SK-N-SH (cell line): Measurements from ENCODE around the gene FGFBP2.

Source experiments
- CHD2 ChIP-seq: fragments of 150-350 bp; IDR thresholded peaks from 2 replicates; pipeline ENCODE4 v1.6.1; 2018; ENCODE audit warnings: low read length; ENCODE audit not compliant: partially characterized antibody
- ELF1 ChIP-seq: IDR thresholded peaks from 2 replicates; pipeline ENCODE4 v1.4.0; 2012
- EZH2phosphoT487 ChIP-seq: fragments of 200-600 bp; sonication (generic); IDR thresholded peaks from 2 replicates; pipeline ENCODE4 v1.6.1; 2017; ENCODE audit warnings: low read depth, mixed run types, mild to moderate bottlenecking, antibody characterized with exemption, moderate library complexity, borderline replicate concordance
- FOXJ3 ChIP-seq: sonication (generic); formaldehyde crosslinking; IDR thresholded peaks from 2 replicates; pipeline ENCODE4 v1.5.1; 2020; ENCODE audit warnings: mild to moderate bottlenecking, missing genetic modification reagents
- NFIC ChIP-seq: IDR thresholded peaks from 2 replicates; pipeline ENCODE4 v1.4.0; 2012; ENCODE audit warnings: borderline replicate concordance
- RFX5 ChIP-seq: IDR thresholded peaks from 2 replicates; pipeline ENCODE4 v1.6.1; 2012; ENCODE audit warnings: mild to moderate bottlenecking, improper control_type of control experiment, low read length
- SMC3 ChIP-seq: IDR thresholded peaks from 2 replicates; pipeline ENCODE4 v1.6.1; 2012; ENCODE audit warnings: low read depth, low read length, improper control_type of control experiment
- TAF1 ChIP-seq: IDR thresholded peaks from 2 replicates; pipeline ENCODE4 v1.6.1; 2012; ENCODE audit warnings: low read depth, mild to moderate bottlenecking, low read length, moderate library complexity, borderline replicate concordance
- TEAD4 ChIP-seq: IDR thresholded peaks from 2 replicates; pipeline ENCODE4 v1.4.0; 2012; ENCODE audit warnings: mild to moderate bottlenecking, borderline replicate concordance; ENCODE audit not compliant: insufficient read depth
- TF ChIP-seq, protein P1 (sequence below): fragments of 200-600 bp; sonication (generic); IDR thresholded peaks from 2 replicates; pipeline ENCODE4 v1.6.1; 2017; ENCODE audit warnings: antibody characterized with exemption, mild to moderate bottlenecking, moderate library complexity
- TF ChIP-seq, protein P2 (sequence below): fragments of 150-350 bp; IDR thresholded peaks from 2 replicates; pipeline ENCODE4 v1.6.1; 2017; ENCODE audit warnings: antibody characterized with exemption, low read length, low read depth, borderline replicate concordance
- TF ChIP-seq, protein P3 (sequence below): IDR thresholded peaks from 2 replicates; pipeline ENCODE4 v1.4.0; 2012; ENCODE audit warnings: low read depth
- TF ChIP-seq, protein P4 (sequence below): IDR thresholded peaks from 2 replicates; pipeline ENCODE4 v1.6.1; 2012; ENCODE audit warnings: mild to moderate bottlenecking, low read depth, low read length, moderate library complexity
- TF ChIP-seq, protein P5 (sequence below): IDR thresholded peaks from 2 replicates; pipeline ENCODE4; 2012

DNA sequence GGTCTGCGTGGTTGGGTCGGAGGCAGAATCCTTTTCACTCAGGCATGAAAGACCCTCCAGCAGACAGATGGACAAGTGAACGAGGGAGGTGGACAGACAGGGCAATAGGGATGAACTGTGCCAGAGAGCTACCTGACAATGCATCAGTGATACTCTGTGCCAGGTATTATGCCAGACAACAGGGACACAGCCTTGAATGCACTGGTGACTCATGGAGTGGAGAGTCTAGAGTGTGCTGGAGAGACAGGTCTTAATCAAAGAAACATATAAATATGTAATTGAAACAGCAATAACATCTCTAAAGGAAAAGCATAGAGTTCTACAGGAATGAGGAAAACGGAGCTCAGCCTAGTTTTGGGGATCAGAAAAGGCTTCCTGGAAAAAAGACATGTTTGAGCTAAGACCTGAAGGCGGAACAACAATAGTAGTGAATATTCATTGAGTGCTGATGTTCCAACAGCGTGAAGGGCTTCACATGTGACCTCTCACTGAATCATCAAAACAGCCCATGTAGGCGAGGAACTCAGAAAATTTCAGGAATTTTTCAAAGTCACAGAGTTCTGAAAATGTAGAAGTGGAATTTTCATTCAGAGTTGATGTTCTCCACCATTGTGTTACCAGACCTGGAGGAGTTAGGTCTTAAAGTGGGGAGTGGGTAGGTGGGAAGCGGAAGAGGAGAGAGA lies 20.0 kb upstream of the FGFBP2 start:
- TF ChIP-seq SMC3 (no peak), EZH2phosphoT487 (no peak), CHD2 (no peak), ELF1 (no peak), RFX5 (no peak), NFIC (no peak), TAF1 (no peak), FOXJ3 (CRISPR knock-in tag) (no peak), TEAD4 (no peak)
- TF ChIP-seq, protein P1, sequence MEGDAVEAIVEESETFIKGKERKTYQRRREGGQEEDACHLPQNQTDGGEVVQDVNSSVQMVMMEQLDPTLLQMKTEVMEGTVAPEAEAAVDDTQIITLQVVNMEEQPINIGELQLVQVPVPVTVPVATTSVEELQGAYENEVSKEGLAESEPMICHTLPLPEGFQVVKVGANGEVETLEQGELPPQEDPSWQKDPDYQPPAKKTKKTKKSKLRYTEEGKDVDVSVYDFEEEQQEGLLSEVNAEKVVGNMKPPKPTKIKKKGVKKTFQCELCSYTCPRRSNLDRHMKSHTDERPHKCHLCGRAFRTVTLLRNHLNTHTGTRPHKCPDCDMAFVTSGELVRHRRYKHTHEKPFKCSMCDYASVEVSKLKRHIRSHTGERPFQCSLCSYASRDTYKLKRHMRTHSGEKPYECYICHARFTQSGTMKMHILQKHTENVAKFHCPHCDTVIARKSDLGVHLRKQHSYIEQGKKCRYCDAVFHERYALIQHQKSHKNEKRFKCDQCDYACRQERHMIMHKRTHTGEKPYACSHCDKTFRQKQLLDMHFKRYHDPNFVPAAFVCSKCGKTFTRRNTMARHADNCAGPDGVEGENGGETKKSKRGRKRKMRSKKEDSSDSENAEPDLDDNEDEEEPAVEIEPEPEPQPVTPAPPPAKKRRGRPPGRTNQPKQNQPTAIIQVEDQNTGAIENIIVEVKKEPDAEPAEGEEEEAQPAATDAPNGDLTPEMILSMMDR, result no peak
- TF ChIP-seq, protein P2, sequence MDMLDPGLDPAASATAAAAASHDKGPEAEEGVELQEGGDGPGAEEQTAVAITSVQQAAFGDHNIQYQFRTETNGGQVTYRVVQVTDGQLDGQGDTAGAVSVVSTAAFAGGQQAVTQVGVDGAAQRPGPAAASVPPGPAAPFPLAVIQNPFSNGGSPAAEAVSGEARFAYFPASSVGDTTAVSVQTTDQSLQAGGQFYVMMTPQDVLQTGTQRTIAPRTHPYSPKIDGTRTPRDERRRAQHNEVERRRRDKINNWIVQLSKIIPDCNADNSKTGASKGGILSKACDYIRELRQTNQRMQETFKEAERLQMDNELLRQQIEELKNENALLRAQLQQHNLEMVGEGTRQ, result no peak
- TF ChIP-seq, protein P3, sequence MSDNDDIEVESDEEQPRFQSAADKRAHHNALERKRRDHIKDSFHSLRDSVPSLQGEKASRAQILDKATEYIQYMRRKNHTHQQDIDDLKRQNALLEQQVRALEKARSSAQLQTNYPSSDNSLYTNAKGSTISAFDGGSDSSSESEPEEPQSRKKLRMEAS, result no peak
- TF ChIP-seq, protein P4, sequence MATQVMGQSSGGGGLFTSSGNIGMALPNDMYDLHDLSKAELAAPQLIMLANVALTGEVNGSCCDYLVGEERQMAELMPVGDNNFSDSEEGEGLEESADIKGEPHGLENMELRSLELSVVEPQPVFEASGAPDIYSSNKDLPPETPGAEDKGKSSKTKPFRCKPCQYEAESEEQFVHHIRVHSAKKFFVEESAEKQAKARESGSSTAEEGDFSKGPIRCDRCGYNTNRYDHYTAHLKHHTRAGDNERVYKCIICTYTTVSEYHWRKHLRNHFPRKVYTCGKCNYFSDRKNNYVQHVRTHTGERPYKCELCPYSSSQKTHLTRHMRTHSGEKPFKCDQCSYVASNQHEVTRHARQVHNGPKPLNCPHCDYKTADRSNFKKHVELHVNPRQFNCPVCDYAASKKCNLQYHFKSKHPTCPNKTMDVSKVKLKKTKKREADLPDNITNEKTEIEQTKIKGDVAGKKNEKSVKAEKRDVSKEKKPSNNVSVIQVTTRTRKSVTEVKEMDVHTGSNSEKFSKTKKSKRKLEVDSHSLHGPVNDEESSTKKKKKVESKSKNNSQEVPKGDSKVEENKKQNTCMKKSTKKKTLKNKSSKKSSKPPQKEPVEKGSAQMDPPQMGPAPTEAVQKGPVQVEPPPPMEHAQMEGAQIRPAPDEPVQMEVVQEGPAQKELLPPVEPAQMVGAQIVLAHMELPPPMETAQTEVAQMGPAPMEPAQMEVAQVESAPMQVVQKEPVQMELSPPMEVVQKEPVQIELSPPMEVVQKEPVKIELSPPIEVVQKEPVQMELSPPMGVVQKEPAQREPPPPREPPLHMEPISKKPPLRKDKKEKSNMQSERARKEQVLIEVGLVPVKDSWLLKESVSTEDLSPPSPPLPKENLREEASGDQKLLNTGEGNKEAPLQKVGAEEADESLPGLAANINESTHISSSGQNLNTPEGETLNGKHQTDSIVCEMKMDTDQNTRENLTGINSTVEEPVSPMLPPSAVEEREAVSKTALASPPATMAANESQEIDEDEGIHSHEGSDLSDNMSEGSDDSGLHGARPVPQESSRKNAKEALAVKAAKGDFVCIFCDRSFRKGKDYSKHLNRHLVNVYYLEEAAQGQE, result no peak
- TF ChIP-seq, protein P5, sequence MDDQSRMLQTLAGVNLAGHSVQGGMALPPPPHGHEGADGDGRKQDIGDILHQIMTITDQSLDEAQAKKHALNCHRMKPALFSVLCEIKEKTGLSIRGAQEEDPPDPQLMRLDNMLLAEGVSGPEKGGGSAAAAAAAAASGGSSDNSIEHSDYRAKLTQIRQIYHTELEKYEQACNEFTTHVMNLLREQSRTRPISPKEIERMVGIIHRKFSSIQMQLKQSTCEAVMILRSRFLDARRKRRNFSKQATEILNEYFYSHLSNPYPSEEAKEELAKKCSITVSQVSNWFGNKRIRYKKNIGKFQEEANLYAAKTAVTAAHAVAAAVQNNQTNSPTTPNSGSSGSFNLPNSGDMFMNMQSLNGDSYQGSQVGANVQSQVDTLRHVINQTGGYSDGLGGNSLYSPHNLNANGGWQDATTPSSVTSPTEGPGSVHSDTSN, result no peak
